Kidney epithelial cell (primary cell): ENCODE results near the gene FBXO47. TPM values are rescaled to one million over a fixed set of nuclear protein-coding genes. Genes with fewer than 3 reads are reported as not detected.

Source experiments
- DNase-seq: peaks from one replicate; pipeline ENCODE4 v3.0.0-alpha.2; 2010; ENCODE audit warnings: low read depth
- H3K27me3 ChIP-seq: 2 replicates; pipeline ENCODE4 v1.6.0; 2011; ENCODE audit warnings: low read length; ENCODE audit not compliant: control insufficient read depth, insufficient read depth
- H3K36me3 ChIP-seq: 2 replicates; pipeline ENCODE4 v1.5.1; 2011; ENCODE audit warnings: low read length; ENCODE audit not compliant: control insufficient read depth, insufficient read depth
- H3K4me3 ChIP-seq: 2 replicates; pipeline ENCODE4 v1.5.1; 2011; ENCODE audit warnings: low read depth, mild to moderate bottlenecking, control low read depth, low read length
- total RNA-seq: library from RNA; depleted of rRNA; stranded (reverse); fragments of >200 nt; gene quantifications from 2 replicates; pipeline ENCODE4 v1.2.3, GENCODE V29; 2015
- TF ChIP-seq, protein P1 (sequence below): IDR thresholded peaks from 2 replicates; pipeline ENCODE4 v1.5.1; 2011; ENCODE audit warnings: mild to moderate bottlenecking, moderate library complexity, low read length, control low read depth, inconsistent platforms; ENCODE audit not compliant: insufficient read depth, poor library complexity, severe bottlenecking

FBXO47 gene
- total RNA-seq, 1 donor from 2014 or later, result not detected

DNA sequence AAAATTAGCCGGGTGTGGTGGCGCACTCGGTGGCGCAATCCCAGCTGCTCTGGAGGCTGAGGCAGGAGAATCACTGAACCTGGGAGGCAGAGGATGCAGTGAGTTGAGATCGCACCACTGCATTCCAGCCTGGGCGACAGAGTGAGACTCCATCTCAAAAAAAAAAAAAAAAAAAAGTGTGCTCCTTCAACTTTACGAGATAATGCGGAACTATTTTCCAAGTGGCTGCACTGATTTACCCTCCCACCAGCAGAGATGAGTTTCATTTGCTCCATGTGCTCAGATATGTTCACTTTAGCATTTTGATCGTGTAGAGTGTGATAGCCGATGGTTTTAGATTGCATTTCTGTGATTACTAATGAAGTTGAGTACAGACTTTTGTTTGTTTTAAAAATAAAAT lies 61.8 kb downstream of the FBXO47 start:
- Histone ChIP-seq H3K4me3 (no peak overlapping the region), H3K36me3 (no peaks in the 10 kb centered on the region), H3K27me3 (no peaks in the 10 kb centered on the region)
- no peak for DNase-seq
- TF ChIP-seq, protein P1, sequence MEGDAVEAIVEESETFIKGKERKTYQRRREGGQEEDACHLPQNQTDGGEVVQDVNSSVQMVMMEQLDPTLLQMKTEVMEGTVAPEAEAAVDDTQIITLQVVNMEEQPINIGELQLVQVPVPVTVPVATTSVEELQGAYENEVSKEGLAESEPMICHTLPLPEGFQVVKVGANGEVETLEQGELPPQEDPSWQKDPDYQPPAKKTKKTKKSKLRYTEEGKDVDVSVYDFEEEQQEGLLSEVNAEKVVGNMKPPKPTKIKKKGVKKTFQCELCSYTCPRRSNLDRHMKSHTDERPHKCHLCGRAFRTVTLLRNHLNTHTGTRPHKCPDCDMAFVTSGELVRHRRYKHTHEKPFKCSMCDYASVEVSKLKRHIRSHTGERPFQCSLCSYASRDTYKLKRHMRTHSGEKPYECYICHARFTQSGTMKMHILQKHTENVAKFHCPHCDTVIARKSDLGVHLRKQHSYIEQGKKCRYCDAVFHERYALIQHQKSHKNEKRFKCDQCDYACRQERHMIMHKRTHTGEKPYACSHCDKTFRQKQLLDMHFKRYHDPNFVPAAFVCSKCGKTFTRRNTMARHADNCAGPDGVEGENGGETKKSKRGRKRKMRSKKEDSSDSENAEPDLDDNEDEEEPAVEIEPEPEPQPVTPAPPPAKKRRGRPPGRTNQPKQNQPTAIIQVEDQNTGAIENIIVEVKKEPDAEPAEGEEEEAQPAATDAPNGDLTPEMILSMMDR, result no peak

- H3K27me3 ChIP-seq, result no peaks in the 10 kb centered on the region
- H3K36me3 ChIP-seq, result no peaks in the 10 kb centered on the region
- DNase-seq, result no peak
- H3K4me3 ChIP-seq, result no peak overlapping the region
- TF ChIP-seq, protein P1, result no peak
Observed at GRCh38 chr17:38904892-38905291, 62.3 kb downstream of the FBXO47 start.

DNA sequence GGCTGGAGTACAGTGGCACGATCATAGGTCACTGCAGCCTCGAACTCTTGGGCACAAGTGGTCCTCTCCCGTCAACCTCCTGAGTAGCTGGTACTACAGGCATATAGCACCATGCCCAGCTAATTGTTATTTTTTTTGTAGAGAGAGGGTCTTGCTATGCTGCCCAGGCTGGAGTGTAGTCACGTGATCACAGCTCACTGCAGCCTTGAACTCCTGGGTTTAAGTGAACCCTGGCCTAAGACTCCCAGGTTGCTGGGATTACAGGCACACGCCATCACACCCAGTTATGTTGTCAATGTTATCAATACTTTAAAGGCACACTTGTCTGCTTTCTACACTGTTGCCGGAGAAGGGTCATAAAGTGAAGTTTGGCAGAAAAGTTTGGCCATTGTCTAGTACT lies 63.8 kb downstream of the FBXO47 start:
- TF ChIP-seq, protein P1, result no peak
- Histone ChIP-seq H3K27me3 (no peaks in the 10 kb centered on the region), H3K36me3 (no peaks in the 10 kb centered on the region)

GRCh38 chr17:38900978-38901656 lies 66.1 kb downstream of the FBXO47 start:
- Histone ChIP-seq H3K4me3 (no peak overlapping the region), H3K36me3 (no peaks in the 10 kb centered on the region), H3K27me3 (no peaks in the 10 kb centered on the region)
- TF ChIP-seq, protein P1, result no peak
- peak; percentile 96 for DNase-seq

More for the DNA sequence above, 63.8 kb downstream of the FBXO47 start:
- H3K4me3 ChIP-seq, result no peak overlapping the region
- DNase-seq, result no peak

DNA sequence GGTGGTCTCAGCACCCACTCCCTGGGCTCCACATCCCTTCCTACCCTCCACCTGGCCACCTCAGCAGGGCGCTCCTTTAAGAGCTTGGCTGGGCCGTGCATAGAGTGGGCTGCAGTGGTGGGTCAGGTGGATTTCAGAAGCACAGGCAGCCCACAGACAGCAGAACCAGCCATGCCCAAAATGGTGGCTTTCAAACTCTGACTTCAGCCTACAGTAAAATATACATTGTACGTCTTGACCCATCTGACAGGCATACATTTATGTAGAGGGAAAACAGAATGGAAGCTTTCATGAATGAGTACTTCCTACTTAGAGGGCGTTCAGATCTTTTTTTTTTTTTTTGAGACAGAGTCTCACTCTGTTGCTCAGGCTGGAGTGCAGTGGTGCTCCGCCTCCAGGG lies 67.8 kb downstream of the FBXO47 start:
- DNase-seq, result no peak
- H3K36me3 ChIP-seq, result no peaks in the 10 kb centered on the region
- no peak overlapping the region for H3K4me3 ChIP-seq
- TF ChIP-seq, protein P1, result no peak
- no peaks in the 10 kb centered on the region for H3K27me3 ChIP-seq

- H3K36me3 ChIP-seq, result no peaks in the 10 kb centered on the region
- H3K4me3 ChIP-seq, result no peak overlapping the region
- TF ChIP-seq, protein P1, result no peak
- no peak for DNase-seq
- no peaks in the 10 kb centered on the region for H3K27me3 ChIP-seq
Observed at GRCh38 chr17:38898812-38899348, 68.3 kb downstream of the FBXO47 start.
